Lower leg skin (tissue), 4 donors: Measurements from ENCODE around the gene PHF1. TPM values are rescaled to one million over a fixed set of nuclear protein-coding genes. Genes with fewer than 3 reads are reported as not detected.

Experiments used
- DNase-seq, 2 donors: peaks; one replicate each; pipeline ENCODE4 v3.0.0-alpha.2; 2019; ENCODE audit warnings: low spot score in 2 of 2
- H3K4me3 ChIP-seq: fragments of 200-600 bp; sonication (generic); 2 replicates; pipeline ENCODE4 v1.5.1; 2017; ENCODE audit warnings: mild to moderate bottlenecking, low read depth; ENCODE audit not compliant: poor library complexity, severe bottlenecking
- CTCF ChIP-seq, 3 donors: fragments of 450-650 bp; IDR thresholded peaks; one replicate each; pipeline ENCODE4 v1.5.1; 2016; ENCODE audit warnings: antibody characterized with exemption in 3 of 3, mild to moderate bottlenecking in 3 of 3, moderate library complexity in 2 of 3
- POLR2A ChIP-seq, 2 donors: fragments of 450-650 bp; IDR thresholded peaks; one replicate each; pipeline ENCODE4 v1.6.1; 2016 to 2017; ENCODE audit warnings: antibody characterized with exemption in 2 of 2, mild to moderate bottlenecking in 1 of 2, moderate library complexity in 1 of 2
- WGBS, 2 donors: methylation state at CpG; one replicate each; pipeline ENCODE4 v1.1.5; 2018; 5-methylcytosine and 5-hydroxymethylcytosine counted together
- intact Hi-C: fragments of 100-400 bp; cut with DNase I; formaldehyde crosslinking; loops from one replicate; pipeline ENCODE4 v1.15.0; 2023; ENCODE audit warnings: low total_unique reads
- total RNA-seq, 4 donors: library from RNA; depleted of rRNA; stranded (reverse); fragments of >200 nt; gene quantifications; one replicate each; pipeline ENCODE4 v1.1.0, GENCODE V29; 2016

PHF1 gene
- total RNA-seq, 4 donors from 2014 or later = 40.9 to 73.0 (median 64.8) TPM

- intact Hi-C loops = no loop called here
- 82 to 83% methylated on average over 9 to 10 of the region's 10 CpGs for WGBS, 2 donors
- H3K4me3 ChIP-seq = no peak overlapping the region
Measured at GRCh38 chr6:33383427-33384185, 27.2 kb upstream of the PHF1 start.

GRCh38 chr6:33384581-33385020 is 26.2 kb upstream of the PHF1 start:
- WGBS, 2 donors = 15 to 21% methylated on average over 4 of the region's 4 CpGs
- TF ChIP-seq POLR2A (IDR thresholded peaks at IDR 0.05) = no peak
- TF ChIP-seq CTCF (IDR thresholded peaks at IDR 0.05) = no peak
- no peak for DNase-seq
- intact Hi-C loops = no loop called here
- H3K4me3 ChIP-seq = no peak overlapping the region

More at GRCh38 chr6:33383427-33384185, 27.2 kb upstream of the PHF1 start:
- TF ChIP-seq CTCF (IDR thresholded peaks at IDR 0.05) (no peak), POLR2A (IDR thresholded peaks at IDR 0.05) (no peak)
- no peak for DNase-seq

- TF ChIP-seq POLR2A (IDR thresholded peaks at IDR 0.05) (no peak), CTCF (IDR thresholded peaks at IDR 0.05) (no peak)
- WGBS, 2 donors = 87 to 95% methylated on average over 2 of the region's 2 CpGs
- intact Hi-C loops = no loop called here
- no peak overlapping the region for H3K4me3 ChIP-seq
- no peak for DNase-seq
Measured at GRCh38 chr6:33390173-33390572, 20.6 kb upstream of the PHF1 start.

GRCh38 chr6:33390767-33391277 is 20.0 kb upstream of the PHF1 start:
- intact Hi-C loops = no loop called here
- H3K4me3 ChIP-seq = no peak overlapping the region
- no peak for DNase-seq
- 74 to 78% methylated on average over 9 of the region's 9 CpGs for WGBS, 2 donors
- no peak for TF ChIP-seq CTCF (IDR thresholded peaks at IDR 0.05)
- TF ChIP-seq POLR2A (IDR thresholded peaks at IDR 0.05) = no peak

GRCh38 chr6:33391278-33391921 is 19.4 kb upstream of the PHF1 start, which contains the start of gene KIFC1:
Gene KIFC1, plus strand, starts transcription at chr6:33391823. Its CDS starts 163 bp downstream, at chr6:33391986.
- TF ChIP-seq CTCF (IDR thresholded peaks at IDR 0.05) (peak in 2 of 3 donors; percentile 78 to 99), POLR2A (IDR thresholded peaks at IDR 0.05) (no peak)

More at GRCh38 chr6:33391278-33391921, 19.4 kb upstream of the PHF1 start, which contains the start of gene KIFC1:
- WGBS, 2 donors = 0% methylated on average over 29 to 54 of the region's 67 CpGs
- intact Hi-C loops = no loop called here
- peak within 1 kb of the TSS; percentile 17 for H3K4me3 ChIP-seq
- peak; percentile 99 to 100 for DNase-seq
